ENCODE measurements around the gene RRP15.

DNA sequence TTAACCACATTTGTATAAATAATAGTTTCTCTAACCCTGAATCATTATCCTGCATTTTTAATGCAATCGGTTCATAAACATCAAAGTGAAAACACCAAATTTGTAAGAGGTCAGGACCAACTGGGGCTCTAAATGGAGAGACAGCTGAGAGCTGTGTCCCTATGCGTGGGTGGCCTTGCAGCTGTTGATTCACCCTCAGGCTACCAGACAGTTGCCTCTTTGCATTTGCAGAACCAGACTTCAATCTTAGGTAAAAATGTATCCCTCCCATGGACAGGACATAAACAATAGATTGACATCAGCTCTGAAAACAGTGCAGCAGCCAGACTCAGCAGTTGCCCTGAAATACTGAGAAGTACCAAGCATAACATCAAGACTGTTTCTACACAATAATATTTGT, 51.2 kb downstream of the RRP15 start:
- TF ChIP-seq POLR2A (IDR thresholded peaks at IDR 0.05; ENCODE audit: low read length) (no peak), GATA1 (IDR thresholded peaks at IDR 0.05; ENCODE audit: low read depth, low read length) (no peak)
